Body of pancreas (tissue), 4 donors: Measurements from ENCODE around the gene CSNK1G1. TPM values are rescaled to one million over a fixed set of nuclear protein-coding genes. Genes with fewer than 3 reads are reported as not detected.

Experiments used
- ATAC-seq: fragments of 150-250 bp; one replicate; pipeline ENCODE4 v1.9.1; 2016
- DNase-seq, 4 donors: peaks; one replicate each; pipeline ENCODE4 v3.0.0-alpha.2; 2019
- H3K27ac ChIP-seq, 4 donors: fragments of 200-600 bp; sonication (generic); 1 replicate in 3 of 4; 2 replicates in 1 of 4; pipeline versions ENCODE4 v1.5.1 to v1.6.1; 2016 to 2019; ENCODE audit warnings: mild to moderate bottlenecking in 1 of 4, mixed read lengths in 1 of 4, moderate library complexity in 1 of 4
- H3K27me3 ChIP-seq, 2 donors: fragments of 200-600 bp; sonication (generic); one replicate each; pipeline ENCODE4 v1.6.0; 2016; ENCODE audit warnings: mild to moderate bottlenecking in 1 of 2
- H3K36me3 ChIP-seq, 2 donors: fragments of 200-600 bp; sonication (generic); replicated peaks in 1 of 2; 2 replicates each; pipeline ENCODE4 v1.5.1; 2016; ENCODE audit warnings: low read depth in 2 of 2; ENCODE audit not compliant: insufficient read depth in 1 of 2
- H3K4me1 ChIP-seq: fragments of 200-600 bp; sonication (generic); one replicate; pipeline ENCODE4 v1.6.0; 2016
- H3K4me3 ChIP-seq, 2 donors: fragments of 200-600 bp; sonication (generic); 1 replicate in 1 of 2; 2 replicates in 1 of 2; pipeline ENCODE4 v1.5.1; 2016 to 2019
- H3K9me3 ChIP-seq, 3 donors: fragments of 200-600 bp; sonication (generic); 1 replicate in 2 of 3; 2 replicates in 1 of 3; pipeline ENCODE4 v1.5.1; 2016
- CTCF ChIP-seq, 7 experiments: fragments of 450-650 bp in 4 of 7; fragments of 200-600 bp in 3 of 7; sonication (generic) in 3 of 7; IDR thresholded peaks; one replicate each; pipeline ENCODE4 v1.5.1; 2016 to 2019; ENCODE audit warnings: antibody characterized with exemption in 7 of 7
- POLR2A ChIP-seq, 3 donors: fragments of 450-650 bp; IDR thresholded peaks; one replicate each; pipeline ENCODE4 v1.6.1; 2016; ENCODE audit warnings: antibody characterized with exemption in 3 of 3, mild to moderate bottlenecking in 2 of 3
- WGBS, 2 donors: methylation state at CpG; one replicate each; pipeline ENCODE4 v1.1.5; 2017; 5-methylcytosine and 5-hydroxymethylcytosine counted together
- intact Hi-C: fragments of 100-400 bp; cut with DNase I; formaldehyde crosslinking; loops from one replicate; pipeline ENCODE4 v1.15.1; 2023
- total RNA-seq, 2 donors: library from RNA; depleted of rRNA; stranded (reverse); fragments of >200 nt; gene quantifications; one replicate each; pipeline ENCODE4 v1.1.0, GENCODE V29; 2016

The CSNK1G1 gene
- total RNA-seq, 2 donors from 2014 or later = 6.7 to 13.8 TPM

- DNase-seq (no peak), ATAC-seq (no peak)
- Histone ChIP-seq H3K4me3 (no peak overlapping the region), H3K27me3 (no peaks in the 10 kb centered on the region), H3K4me1 (no peaks in the 10 kb centered on the region), H3K27ac (no peak overlapping the region), H3K36me3 (no peaks in the 10 kb centered on the region), H3K9me3 (no peaks in the 10 kb centered on the region)
- TF ChIP-seq CTCF (IDR thresholded peaks at IDR 0.05) = no peak
- no peak for TF ChIP-seq POLR2A (IDR thresholded peaks at IDR 0.05)
- WGBS, 2 donors = 87 to 93% methylated on average over 2 of the region's 2 CpGs
- intact Hi-C loops = no loop called here
Observed at GRCh38 chr15:64343841-64344240, 12.1 kb downstream of the CSNK1G1 start.

- intact Hi-C loops = no loop called here
- no peak for ATAC-seq
- Histone ChIP-seq H3K27me3 (no peaks in the 10 kb centered on the region), H3K27ac (no peak overlapping the region), H3K36me3 (no peaks in the 10 kb centered on the region), H3K4me3 (no peak overlapping the region), H3K9me3 (no peaks in the 10 kb centered on the region), H3K4me1 (no peaks in the 10 kb centered on the region)
- TF ChIP-seq CTCF (IDR thresholded peaks at IDR 0.05) (no peak), POLR2A (IDR thresholded peaks at IDR 0.05) (no peak)
- DNase-seq = no peak
Observed at GRCh38 chr15:64343222-64343621, 12.8 kb downstream of the CSNK1G1 start.

GRCh38 chr15:64341961-64342360 lies 14.0 kb downstream of the CSNK1G1 start:
- no peak overlapping the region for H3K27ac ChIP-seq
- no peaks in the 10 kb centered on the region for H3K9me3 ChIP-seq
- no peaks in the 10 kb centered on the region for H3K4me1 ChIP-seq
- no peaks in the 10 kb centered on the region for H3K36me3 ChIP-seq
- intact Hi-C loops = no loop called here
- DNase-seq (no peak), ATAC-seq (no peak)
- WGBS, 2 donors = 88 to 90% methylated on average over 4 of the region's 4 CpGs
- TF ChIP-seq CTCF (IDR thresholded peaks at IDR 0.05) (no peak), POLR2A (IDR thresholded peaks at IDR 0.05) (no peak)
- no peaks in the 10 kb centered on the region for H3K27me3 ChIP-seq
- no peak overlapping the region for H3K4me3 ChIP-seq

GRCh38 chr15:64340355-64340754 lies 15.6 kb downstream of the CSNK1G1 start:
- intact Hi-C loops = no loop called here
- no peak overlapping the region for H3K27ac ChIP-seq
- no peak overlapping the region for H3K4me3 ChIP-seq
- TF ChIP-seq CTCF (IDR thresholded peaks at IDR 0.05) (no peak), POLR2A (IDR thresholded peaks at IDR 0.05) (no peak)
- no peaks in the 10 kb centered on the region for H3K36me3 ChIP-seq
- H3K4me1 ChIP-seq = no peaks in the 10 kb centered on the region
- no peak for DNase-seq
- no peak for ATAC-seq
- H3K9me3 ChIP-seq = no peaks in the 10 kb centered on the region
- H3K27me3 ChIP-seq = no peaks in the 10 kb centered on the region
- WGBS, 2 donors = 82 to 100% methylated on average over 1 of the region's 1 CpG

- WGBS, 2 donors = 87 to 90% methylated on average over 2 of the region's 2 CpGs
- DNase-seq = no peak
- no peaks in the 10 kb centered on the region for H3K9me3 ChIP-seq
- intact Hi-C loops = no loop called here
- H3K27me3 ChIP-seq = no peaks in the 10 kb centered on the region
- no peak overlapping the region for H3K4me3 ChIP-seq
- H3K27ac ChIP-seq = no peak overlapping the region
- no peaks in the 10 kb centered on the region for H3K36me3 ChIP-seq
- no peaks in the 10 kb centered on the region for H3K4me1 ChIP-seq
- no peak for ATAC-seq
- TF ChIP-seq CTCF (IDR thresholded peaks at IDR 0.05) = no peak
- TF ChIP-seq POLR2A (IDR thresholded peaks at IDR 0.05) = no peak
Observed at GRCh38 chr15:64337761-64338160, 18.2 kb downstream of the CSNK1G1 start.
